GM18505 (cell line): ENCODE data around the gene HEATR1.
"Not testable (repeated sequence)": the region's sequence is repeated elsewhere in the genome, so short reads cannot be mapped to it uniquely, and the experiment has no call there.

Experiments used
- ATAC-seq: cut with Tn5 transposase; IDR thresholded peaks from one replicate; pipeline ENCODE4 v1.9.1; 2021; ENCODE audit not compliant: unreplicated experiment
- POLR2A ChIP-seq: IDR thresholded peaks from 4 replicates; pipeline ENCODE4 v1.6.1; 2011; ENCODE audit warnings: borderline replicate concordance; ENCODE audit not compliant: insufficient read depth, insufficient read length; ENCODE audit errors: extremely low read depth

HEATR1 gene

GRCh38 chr1:236520445-236521005, 83.8 kb downstream of the HEATR1 start:
- TF ChIP-seq POLR2A = no peak

DNA sequence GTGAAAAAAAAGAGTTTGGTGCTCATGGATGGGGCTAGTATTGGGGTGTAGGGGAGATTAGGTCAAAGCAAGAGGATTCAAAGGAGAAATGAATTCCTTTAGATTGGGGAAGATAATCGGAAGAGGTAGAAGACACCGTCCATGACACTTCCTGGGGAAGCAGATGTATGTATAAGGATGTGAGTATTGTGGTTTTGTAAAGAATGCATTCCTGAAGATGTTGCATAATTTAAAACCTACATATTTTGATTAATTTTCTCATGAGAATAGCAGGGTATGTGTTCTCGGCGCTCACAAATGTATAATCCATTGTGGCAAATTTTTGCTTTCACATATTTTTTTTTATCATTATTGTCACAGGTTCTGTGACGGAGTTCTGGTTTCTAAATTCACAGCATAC, 86.0 kb downstream of the HEATR1 start:
- TF ChIP-seq POLR2A = no peak
- ATAC-seq = no peak

More at GRCh38 chr1:236520445-236521005, 83.8 kb downstream of the HEATR1 start:
- ATAC-seq = no peak

- no peak for TF ChIP-seq POLR2A
- no peak for ATAC-seq
Observed at GRCh38 chr1:236516929-236517704, 87.2 kb downstream of the HEATR1 start.

DNA sequence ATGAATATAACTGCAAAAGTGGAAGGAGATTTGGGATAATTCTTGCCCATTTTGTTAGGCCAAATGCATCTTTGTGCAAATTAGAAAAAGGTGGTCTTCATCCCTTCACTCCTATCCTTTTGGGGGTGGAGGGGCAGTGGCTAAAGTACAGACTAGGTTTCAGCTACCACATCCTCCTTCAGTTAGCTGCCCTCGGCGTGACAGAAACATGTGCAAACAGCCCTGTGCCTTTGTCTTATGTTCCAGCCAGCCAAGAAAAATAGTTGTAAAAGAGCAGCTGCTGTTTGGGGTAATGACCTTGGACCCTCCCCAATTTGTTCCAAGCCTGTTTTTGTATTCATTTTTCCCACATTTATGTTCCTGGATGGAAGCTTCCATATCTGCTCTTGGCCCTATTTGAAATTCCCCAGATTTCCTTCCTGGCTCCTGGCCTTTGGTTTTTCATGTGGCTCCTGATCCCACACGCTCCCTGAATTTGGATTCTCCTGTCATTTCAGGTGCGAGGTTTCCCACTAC, 88.8 kb downstream of the HEATR1 start:
- TF ChIP-seq POLR2A = no peak
- no peak for ATAC-seq

DNA sequence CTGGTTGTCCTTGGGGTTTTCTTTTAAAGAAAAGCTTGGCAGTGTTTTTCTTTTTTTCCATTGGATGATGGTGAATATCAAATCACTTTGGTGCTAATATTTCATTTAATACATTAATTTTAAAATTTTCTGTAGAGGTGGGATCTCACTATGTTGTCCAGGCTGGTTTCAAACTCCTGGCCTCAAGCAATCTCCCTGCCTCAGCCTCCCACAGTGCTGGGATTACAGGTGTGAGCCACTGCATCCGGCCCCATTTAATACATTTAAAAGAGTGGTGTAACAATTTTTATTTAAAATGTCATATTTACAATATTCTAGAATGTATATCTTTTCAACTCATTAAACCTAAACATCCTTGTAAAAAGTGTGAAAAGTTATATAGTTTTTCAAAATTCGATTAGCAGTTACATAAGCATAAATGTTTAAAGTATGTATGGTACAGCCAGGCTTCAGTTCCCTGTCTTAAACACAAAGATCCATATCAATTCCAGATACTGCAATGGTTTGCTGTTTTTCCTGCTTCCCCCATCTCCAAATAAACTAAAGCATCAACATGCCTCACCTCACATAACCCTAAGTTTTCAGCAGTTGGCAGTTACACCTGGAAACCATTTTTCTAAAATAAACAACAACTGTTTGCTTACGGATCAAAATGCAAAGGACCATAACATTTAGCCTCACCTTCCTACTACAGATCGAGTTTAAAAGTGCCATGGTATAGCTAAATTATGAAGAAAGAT, 89.4 kb downstream of the HEATR1 start:
- no peak for TF ChIP-seq POLR2A
- ATAC-seq = no peak

- no peak for ATAC-seq
- TF ChIP-seq POLR2A = no peak
Observed at GRCh38 chr1:236511735-236512418, 92.4 kb downstream of the HEATR1 start.

DNA sequence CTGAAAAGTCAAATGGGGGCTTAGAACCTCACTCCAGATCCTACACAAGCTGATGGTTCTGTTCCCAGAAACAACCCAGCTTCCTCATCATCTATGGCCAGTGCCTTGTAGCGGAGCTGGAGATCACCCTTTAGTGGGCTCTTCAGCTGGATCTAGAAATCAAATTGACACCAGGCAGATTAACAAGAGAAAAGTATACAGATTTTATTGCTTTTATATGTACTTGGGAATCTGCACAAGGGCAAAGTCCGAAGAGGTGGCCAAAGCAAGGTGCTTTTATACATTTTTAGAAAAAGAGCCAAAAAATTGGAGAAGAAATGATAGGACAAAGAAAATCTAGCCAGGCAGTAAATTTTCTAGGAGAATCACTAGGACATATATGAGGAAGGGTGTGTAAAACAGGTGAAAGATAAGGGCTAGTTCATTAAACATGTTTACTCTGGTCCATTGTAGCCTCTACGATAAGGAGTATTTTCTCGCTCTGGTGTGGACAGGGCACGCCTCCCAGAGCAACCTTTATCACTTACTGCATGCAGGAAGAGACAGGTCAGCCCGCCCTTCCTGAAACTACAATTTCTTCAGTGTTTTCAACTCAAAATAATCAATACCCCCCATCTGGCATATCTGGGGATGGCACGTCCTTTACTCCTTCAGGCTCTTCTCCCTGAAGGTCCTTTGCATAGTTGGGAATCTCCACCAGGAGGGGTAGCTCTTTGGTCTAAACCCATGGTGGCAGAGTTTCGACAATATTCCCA, 94.5 kb downstream of the HEATR1 start:
- no peak for TF ChIP-seq POLR2A
- no peak for ATAC-seq

DNA sequence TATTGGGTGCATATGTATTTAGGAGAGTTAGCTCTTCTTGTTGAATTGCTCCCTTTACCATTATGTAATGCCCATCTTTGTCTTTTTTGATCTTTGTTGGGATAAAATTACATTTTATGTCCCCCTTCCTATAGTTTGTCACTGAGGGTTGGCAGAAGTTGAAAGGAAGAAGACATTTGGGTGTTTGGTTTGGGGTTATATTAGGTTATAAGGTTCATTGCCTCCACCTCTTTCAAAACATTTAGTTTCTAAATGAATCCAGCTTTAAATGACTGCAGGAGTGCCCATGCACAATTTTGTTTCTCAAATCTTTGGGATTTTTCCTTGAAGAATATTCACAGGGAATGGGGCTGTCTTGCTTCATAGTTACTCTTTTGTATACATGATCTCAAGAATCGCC, 95.1 kb downstream of the HEATR1 start:
- TF ChIP-seq POLR2A = no peak
- no peak for ATAC-seq

DNA sequence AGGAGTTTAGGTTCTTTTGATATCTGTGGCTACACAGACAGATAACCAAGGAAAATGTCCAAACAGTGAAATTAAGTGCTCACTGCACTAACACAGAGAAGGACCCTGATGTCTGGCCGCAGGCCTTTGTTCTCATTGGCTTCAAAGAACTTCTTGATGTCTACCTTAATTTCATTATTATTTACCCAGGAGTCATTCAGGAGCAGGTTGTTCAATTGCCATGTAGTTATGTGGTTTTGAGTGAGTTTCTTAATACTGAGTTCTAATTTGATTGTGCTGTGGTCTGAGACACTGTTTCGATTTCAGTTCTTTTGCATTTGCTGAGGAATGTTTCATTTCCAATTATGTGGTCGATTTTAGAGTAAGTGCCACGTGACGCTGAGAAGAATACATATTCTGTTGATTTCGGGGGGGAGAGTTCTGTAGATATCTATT, 95.7 kb downstream of the HEATR1 start:
- ATAC-seq = no peak
- TF ChIP-seq POLR2A = no peak

DNA sequence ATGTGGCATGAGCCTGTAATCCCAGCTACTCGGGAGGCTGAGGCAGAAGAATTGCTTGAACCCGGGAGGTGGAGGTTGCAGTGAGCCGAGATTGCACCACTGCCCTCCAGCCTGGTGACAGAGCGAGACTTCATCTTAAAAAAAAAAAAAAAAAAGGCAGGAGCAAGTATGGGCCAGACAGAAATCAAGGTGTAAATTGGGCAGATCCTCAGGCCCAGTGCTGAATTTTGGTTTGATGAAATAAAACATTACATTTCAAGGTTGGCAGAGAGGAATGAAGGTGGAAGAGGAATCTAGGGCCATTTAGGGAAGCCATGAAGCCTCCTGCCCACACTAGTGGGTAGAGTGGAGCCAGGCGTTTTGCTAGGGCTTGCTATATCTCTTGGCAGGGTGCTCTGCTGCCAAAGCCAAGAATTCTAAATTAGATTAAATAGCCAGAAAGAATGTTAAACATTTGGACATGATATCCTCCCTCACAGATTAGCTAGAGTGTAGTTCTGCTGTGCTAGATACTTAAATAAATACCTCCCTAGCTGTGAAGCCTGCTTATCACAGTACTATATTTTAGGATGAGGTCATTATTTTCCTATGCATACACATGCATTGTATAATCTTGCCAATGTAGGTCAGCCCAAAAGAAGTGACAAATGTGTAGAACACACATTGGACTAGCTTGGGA, 97.2 kb downstream of the HEATR1 start:
- TF ChIP-seq POLR2A = no peak
- no peak for ATAC-seq

GRCh38 chr1:236504338-236504737, 100.0 kb downstream of the HEATR1 start:
- not testable (repeated sequence) for ATAC-seq

DNA sequence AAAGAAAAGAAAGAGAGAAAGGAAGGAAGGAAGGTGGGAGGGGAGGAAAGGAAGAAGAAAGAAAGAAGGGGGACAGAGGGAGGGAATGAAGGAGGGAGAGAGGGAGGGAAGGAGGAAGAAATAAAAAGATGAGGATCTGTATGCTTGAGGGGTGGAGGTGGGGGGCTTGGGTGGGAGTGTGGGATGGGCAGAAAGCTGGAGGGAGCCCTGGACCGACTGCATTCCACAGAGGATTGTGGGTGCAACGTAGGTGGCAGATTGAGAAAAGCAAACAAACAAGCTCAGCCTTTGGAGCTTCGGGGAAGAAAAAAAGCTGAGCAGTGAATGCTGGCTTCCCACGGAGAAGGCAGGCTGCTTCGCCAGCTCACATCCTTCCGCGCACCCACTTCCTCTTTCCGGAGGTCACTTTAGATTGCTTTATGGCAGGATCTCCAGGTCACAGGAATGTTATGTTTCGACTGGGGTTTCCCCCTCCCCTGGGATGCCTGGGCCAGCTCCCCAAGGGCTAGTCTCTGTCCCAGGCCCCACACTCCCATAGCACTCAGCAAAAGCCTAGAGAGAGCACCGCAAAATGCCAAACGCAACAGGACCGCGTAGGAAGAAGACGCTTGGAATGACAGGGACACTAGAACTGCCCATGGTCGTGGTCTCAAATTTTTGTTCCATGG, 101.2 kb downstream of the HEATR1 start:
- TF ChIP-seq POLR2A = no peak
- no peak for ATAC-seq
